Endothelial cell of umbilical vein (primary cell): ENCODE data around the gene TPSB2. TPM values are rescaled to one million over a fixed set of nuclear protein-coding genes. Genes with fewer than 3 reads are reported as not detected.

Experiments
- BruUV-seq: library from RNA; stranded (reverse); fragments of 400-500 nt; replicated peaks from 2 replicates; lab custom pipeline; 2021; lab: Mats Ljungman, UMichigan
- CTCF ChIA-PET: fragments of 300-600, 350-600 bp; sonication (Branson Sonifier 250); formaldehyde crosslinking; loops from one replicate; lab custom pipeline; 2021; ENCODE audit warnings: antibody characterized with exemption, inconsistent platforms; lab: Charles Lee
- POLR2A ChIA-PET: fragments of 300-600, 350-600 bp; sonication (Branson Sonifier 250); formaldehyde crosslinking; loops from one replicate; lab custom pipeline; 2021; ENCODE audit warnings: antibody characterized with exemption, inconsistent platforms; lab: Charles Lee
- DNase-seq: peaks from one replicate; pipeline ENCODE4 v3.0.0-alpha.2; 2011; ENCODE audit warnings: low read depth, low spot score
- FAIRE-seq: peaks from 2 replicates; lab custom pipeline; 2011; peaks lifted over from hg19 to GRCh38; lab: Jason Lieb, UNC
- H2AFZ ChIP-seq: 2 replicates; pipeline ENCODE4 v1.6.0; 2012; ENCODE audit warnings: low read depth, low read length, control low read depth, inconsistent platforms
- H3K27ac ChIP-seq: 2 replicates; pipeline ENCODE4 v1.5.1; 2011; ENCODE audit warnings: low read depth, mild to moderate bottlenecking, control low read depth, low read length, moderate library complexity; ENCODE audit not compliant: insufficient read depth
- H3K27me3 ChIP-seq, 2 experiments: 2 replicates each; pipeline versions ENCODE4 v1.6.0 to v1.6.1; 2011; ENCODE audit warnings: low read length in 2 of 2, mixed read lengths in 1 of 2; ENCODE audit not compliant: control insufficient read depth in 2 of 2, insufficient read depth in 2 of 2
- H3K36me3 ChIP-seq, 2 experiments: 2 replicates in 1 of 2; 3 replicates in 1 of 2; pipeline ENCODE4 v1.5.1; 2011; ENCODE audit warnings: low read length in 2 of 2, mild to moderate bottlenecking in 1 of 2, moderate library complexity in 1 of 2; ENCODE audit not compliant: control insufficient read depth in 2 of 2, insufficient read depth in 2 of 2; ENCODE audit errors: extremely low read depth in 1 of 2
- H3K4me1 ChIP-seq: 3 replicates; pipeline ENCODE4 v1.5.1; 2011; ENCODE audit warnings: mild to moderate bottlenecking, low read length; ENCODE audit not compliant: control insufficient read depth, insufficient read depth; ENCODE audit errors: extremely low read depth
- H3K4me2 ChIP-seq: 2 replicates; pipeline ENCODE4 v1.6.1; 2011; ENCODE audit warnings: low read length, control low read depth, mixed read lengths; ENCODE audit not compliant: insufficient read depth
- H3K4me3 ChIP-seq, 3 experiments: fragments of 200-600 bp in 1 of 3; sonication (generic), shearing (Covaris generic) in 1 of 3; replicated peaks in 1 of 3; 2 replicates each; pipeline ENCODE4 v1.5.1; 2011 to 2016; ENCODE audit warnings: control low read depth in 3 of 3, low read length in 3 of 3, mild to moderate bottlenecking in 2 of 3, inconsistent platforms in 1 of 3, low read depth in 1 of 3, moderate library complexity in 1 of 3; ENCODE audit not compliant: insufficient read depth in 1 of 3
- H3K79me2 ChIP-seq: 2 replicates; pipeline ENCODE4 v1.6.0; 2012; ENCODE audit warnings: low read length, inconsistent platforms; ENCODE audit not compliant: control insufficient read depth, insufficient read depth
- H3K9ac ChIP-seq: replicated peaks from 2 replicates; pipeline ENCODE3; 2011; ENCODE audit warnings: low read length, control low read depth; ENCODE audit not compliant: insufficient read depth; ENCODE audit errors: extremely low read depth
- H3K9me1 ChIP-seq: replicated peaks from 3 replicates; pipeline ENCODE4 v1.6.0; 2011; ENCODE audit warnings: mild to moderate bottlenecking, low read length; ENCODE audit not compliant: control insufficient read depth, insufficient read depth; ENCODE audit errors: extremely low read depth
- H3K9me3 ChIP-seq: replicated peaks from 2 replicates; pipeline ENCODE4 v1.5.1; 2012; ENCODE audit warnings: low read length, inconsistent platforms; ENCODE audit not compliant: control insufficient read depth, insufficient read depth
- H4K20me1 ChIP-seq: replicated peaks from 2 replicates; pipeline ENCODE3; 2011; ENCODE audit warnings: mild to moderate bottlenecking, low read length; ENCODE audit not compliant: control insufficient read depth, insufficient read depth; ENCODE audit errors: extremely low read depth
- EZH2 ChIP-seq: IDR thresholded peaks from 2 replicates; pipeline ENCODE4 v1.6.1; 2012; ENCODE audit warnings: borderline replicate concordance, low read depth, mild to moderate bottlenecking, moderate library complexity, low read length, inconsistent platforms; ENCODE audit not compliant: severe bottlenecking
- FOS ChIP-seq: IDR thresholded peaks from 2 replicates; pipeline ENCODE4 v1.6.1; 2011; ENCODE audit warnings: mild to moderate bottlenecking, low read length, moderate library complexity, borderline replicate concordance; ENCODE audit not compliant: insufficient read depth
- GATA2 ChIP-seq: IDR thresholded peaks from 2 replicates; pipeline ENCODE4 v1.7.0; 2011; ENCODE audit warnings: low read depth, mild to moderate bottlenecking, moderate library complexity, mixed read lengths, low read length; ENCODE audit not compliant: insufficient read length, insufficient read depth
- JUN ChIP-seq: IDR thresholded peaks from 2 replicates; pipeline ENCODE4 v1.6.1; 2011; ENCODE audit warnings: borderline replicate concordance, low read depth; ENCODE audit not compliant: insufficient read length, insufficient read depth
- MYC ChIP-seq: IDR thresholded peaks from one replicate; pipeline ENCODE4 v1.6.1; 2011; ENCODE audit warnings: mild to moderate bottlenecking, low read depth, low read length
- POLR2A ChIP-seq: IDR thresholded peaks from 2 replicates; pipeline ENCODE4 v1.6.1; 2012; ENCODE audit warnings: low read depth, mild to moderate bottlenecking, control low read depth, low read length
- POLR2AphosphoS5 ChIP-seq: IDR thresholded peaks from 2 replicates; pipeline ENCODE4 v1.6.1; 2012; ENCODE audit warnings: low read depth, mild to moderate bottlenecking, control low read depth, low read length, moderate library complexity; ENCODE audit not compliant: insufficient read depth
- dilution Hi-C: fragments of 300-500 bp; cut with MboI; formaldehyde crosslinking; loops from one replicate; pipeline ENCODE4 v1.15.0; 2019; ENCODE audit warnings: low sequenced_read_pairs; ENCODE audit not compliant: extremely low pct_ligation_motif_present
- intact Hi-C: fragments of 100-400 bp; cut with micrococcal nuclease; formaldehyde crosslinking; loops from one replicate; pipeline ENCODE4 v1.10.0; 2022
- polyA plus RNA-seq, 4 experiments: library from polyadenylated mRNA; depleted of rRNA in 3 of 4; stranded (reverse) in 3 of 4; unstranded in 1 of 4; fragments of >200 nt; gene quantifications; 2 replicates each; pipeline versions ENCODE4 v1.2.1 to v1.2.3, GENCODE V29; 2011 to 2012; ENCODE audit warnings: missing spikeins in 1 of 4
- total RNA-seq: library from RNA; stranded (reverse); gene quantifications from 2 replicates; pipeline ENCODE4 v1.2.3, GENCODE V29; 2021
- TF ChIP-seq, protein P1 (sequence below): IDR thresholded peaks from 2 replicates; pipeline ENCODE4 v1.6.1; 2011; ENCODE audit not compliant: insufficient read depth, insufficient read length
- TF ChIP-seq, protein P2 (sequence below), 2 donors: IDR thresholded peaks; 1 replicate in 1 of 2; 2 replicates in 1 of 2; pipeline ENCODE4 v1.5.1; 2011; ENCODE audit warnings: low read length in 2 of 2, mild to moderate bottlenecking in 2 of 2, moderate library complexity in 2 of 2, control low read depth in 1 of 2, inconsistent platforms in 1 of 2, low read depth in 1 of 2; ENCODE audit not compliant: insufficient read depth in 1 of 2; ENCODE audit errors: extremely low read depth in 1 of 2

The TPSB2 gene
- total and polyA plus RNA-seq, 2 donors (not counting 3 experiments of a cell fraction or from before 2014, with no cell fraction given): not detected

DNA sequence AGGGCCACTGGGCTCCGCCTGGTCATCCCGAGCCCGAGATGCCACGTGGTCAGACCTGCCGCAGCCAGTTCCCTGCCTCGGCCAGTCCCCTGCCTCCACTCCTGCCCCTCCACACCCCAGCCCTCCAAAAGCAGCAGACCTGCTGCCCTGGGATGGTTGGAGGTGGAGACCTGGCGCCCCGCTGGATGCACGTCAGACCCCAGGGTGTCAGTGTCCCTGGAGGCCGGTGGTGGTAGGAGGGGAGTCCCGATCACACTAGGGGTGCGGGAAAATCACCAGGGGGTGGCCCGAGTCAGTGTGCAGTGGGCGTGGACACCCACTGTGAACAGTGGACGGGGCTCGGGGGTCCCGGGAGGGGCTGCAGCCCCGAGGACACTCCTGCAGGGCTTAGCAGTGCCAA is 31.8 kb downstream of the TPSB2 start:
- no TSS peak for BruUV-seq

DNA sequence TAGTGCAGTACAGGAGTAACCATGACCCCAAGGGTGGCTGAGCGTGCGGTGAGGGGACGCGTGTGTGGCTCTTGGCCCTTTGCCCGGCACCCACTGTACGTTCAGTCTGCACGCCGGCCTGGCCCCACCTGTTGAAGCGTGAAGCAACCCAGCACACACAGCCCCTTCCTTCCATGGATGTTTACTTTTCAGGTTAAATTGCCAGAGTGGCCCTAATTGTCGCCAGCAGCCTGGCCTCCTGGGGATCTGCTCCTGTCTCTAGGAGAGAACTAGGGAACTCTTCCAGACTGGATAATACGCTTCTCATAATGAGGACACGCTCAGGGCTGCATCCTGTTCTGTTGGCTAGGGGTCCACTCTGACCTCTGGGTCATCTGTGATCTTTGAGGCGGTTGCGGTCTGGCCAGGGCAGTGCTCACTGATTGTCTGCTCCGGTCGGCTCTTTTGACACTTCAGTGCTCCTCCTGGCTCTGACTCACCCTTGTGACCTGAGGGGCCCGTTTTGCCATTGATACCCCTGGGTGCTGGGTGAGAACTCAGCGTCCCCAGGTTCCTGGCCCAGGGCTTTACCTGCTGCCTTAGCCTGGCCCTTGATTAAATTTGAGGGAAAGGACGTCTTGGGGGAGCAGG is 32.6 kb downstream of the TPSB2 start:
- Histone ChIP-seq H3K9me1 (no peaks in the 10 kb centered on the region), H3K36me3 (no peaks in the 10 kb centered on the region), H2AFZ (no peak overlapping the region), H3K9me3 (no peaks in the 10 kb centered on the region), H3K27ac (no peak overlapping the region), H3K4me2 (no peak overlapping the region), H3K79me2 (no peaks in the 10 kb centered on the region), H3K4me1 (no peaks in the 10 kb centered on the region), H3K9ac (no peak overlapping the region), H3K4me3 (no peak overlapping the region), H4K20me1 (no peaks in the 10 kb centered on the region), H3K27me3 (no peaks in the 10 kb centered on the region)
- no peak for TF ChIP-seq GATA2
- no peak for TF ChIP-seq MYC
- TF ChIP-seq POLR2AphosphoS5: no peak
- TF ChIP-seq, protein P1, sequence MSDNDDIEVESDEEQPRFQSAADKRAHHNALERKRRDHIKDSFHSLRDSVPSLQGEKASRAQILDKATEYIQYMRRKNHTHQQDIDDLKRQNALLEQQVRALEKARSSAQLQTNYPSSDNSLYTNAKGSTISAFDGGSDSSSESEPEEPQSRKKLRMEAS: no peak
- TF ChIP-seq EZH2: no peak
- no peak for TF ChIP-seq JUN
- no peak for TF ChIP-seq POLR2A
- no peak for TF ChIP-seq FOS
- TF ChIP-seq, protein P2, sequence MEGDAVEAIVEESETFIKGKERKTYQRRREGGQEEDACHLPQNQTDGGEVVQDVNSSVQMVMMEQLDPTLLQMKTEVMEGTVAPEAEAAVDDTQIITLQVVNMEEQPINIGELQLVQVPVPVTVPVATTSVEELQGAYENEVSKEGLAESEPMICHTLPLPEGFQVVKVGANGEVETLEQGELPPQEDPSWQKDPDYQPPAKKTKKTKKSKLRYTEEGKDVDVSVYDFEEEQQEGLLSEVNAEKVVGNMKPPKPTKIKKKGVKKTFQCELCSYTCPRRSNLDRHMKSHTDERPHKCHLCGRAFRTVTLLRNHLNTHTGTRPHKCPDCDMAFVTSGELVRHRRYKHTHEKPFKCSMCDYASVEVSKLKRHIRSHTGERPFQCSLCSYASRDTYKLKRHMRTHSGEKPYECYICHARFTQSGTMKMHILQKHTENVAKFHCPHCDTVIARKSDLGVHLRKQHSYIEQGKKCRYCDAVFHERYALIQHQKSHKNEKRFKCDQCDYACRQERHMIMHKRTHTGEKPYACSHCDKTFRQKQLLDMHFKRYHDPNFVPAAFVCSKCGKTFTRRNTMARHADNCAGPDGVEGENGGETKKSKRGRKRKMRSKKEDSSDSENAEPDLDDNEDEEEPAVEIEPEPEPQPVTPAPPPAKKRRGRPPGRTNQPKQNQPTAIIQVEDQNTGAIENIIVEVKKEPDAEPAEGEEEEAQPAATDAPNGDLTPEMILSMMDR (IDR thresholded peaks at IDR 0.05; ENCODE audit: extremely low read depth in 1 of 2, insufficient read depth in 1 of 2, low read depth in 1 of 2, low read length in 2 of 2): no peak
- ChIA-PET CTCF (no interaction called here), POLR2A (no interaction called here)
- no peak for DNase-seq
- dilution Hi-C loops: no loop called here
- no TSS peak for BruUV-seq
- intact Hi-C loops: no loop called here
- no peak for FAIRE-seq

More for the DNA sequence above, 31.8 kb downstream of the TPSB2 start:
- Histone ChIP-seq H3K27ac (no peak overlapping the region), H4K20me1 (no peaks in the 10 kb centered on the region), H3K9ac (no peak overlapping the region), H3K36me3 (no peaks in the 10 kb centered on the region), H3K9me3 (no peaks in the 10 kb centered on the region), H3K9me1 (no peaks in the 10 kb centered on the region), H3K27me3 (no peaks in the 10 kb centered on the region), H3K4me2 (no peak overlapping the region), H3K4me1 (no peaks in the 10 kb centered on the region), H2AFZ (no peak overlapping the region), H3K79me2 (no peaks in the 10 kb centered on the region), H3K4me3 (no peak overlapping the region)
- DNase-seq (no peak), FAIRE-seq (no peak)
- dilution Hi-C loops (no loop called here), intact Hi-C loops (no loop called here)
- ChIA-PET CTCF (no interaction called here), POLR2A (no interaction called here)
- TF ChIP-seq MYC (no peak), POLR2A (no peak)
- TF ChIP-seq, protein P2 (IDR thresholded peaks at IDR 0.05; ENCODE audit: extremely low read depth in 1 of 2, insufficient read depth in 1 of 2, low read depth in 1 of 2, low read length in 2 of 2): no peak
- TF ChIP-seq, protein P1: no peak
